ENCODE measurements around the gene FOSB.

FOSB gene

DNA sequence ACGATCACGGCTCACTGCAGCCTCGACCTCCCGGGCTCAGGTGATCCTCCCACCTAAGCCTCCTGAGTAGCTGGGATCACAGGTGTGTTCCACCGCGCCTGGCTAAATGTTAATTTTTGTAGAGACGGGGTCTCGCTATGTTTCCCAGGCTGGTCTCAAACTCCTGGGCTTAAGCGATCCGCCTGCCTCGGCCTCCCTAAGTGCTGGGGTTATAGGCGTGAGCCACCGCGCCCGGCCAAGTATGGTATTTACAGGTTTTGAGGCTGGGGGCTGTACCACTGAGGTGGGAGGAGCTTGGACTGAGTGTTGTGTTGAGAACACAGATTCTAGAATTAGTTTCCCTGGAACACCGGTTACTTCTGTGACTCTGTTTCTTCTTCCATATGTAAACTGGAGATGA lies 30.0 kb downstream of the FOSB start:
- Histone ChIP-seq H3K4me2 (ENCODE audit: low read length) (no peak overlapping the region), H3K4me1 (peaks cover 13% of the 10 kb centered on the region), H3K27ac (no peak overlapping the region), H2AFZ (no peak overlapping the region), H3K27me3 (ENCODE audit: control insufficient read depth, insufficient read depth, low read length) (no peaks in the 10 kb centered on the region), H3K9me3 (ENCODE audit: control insufficient read depth, low read length) (no peaks in the 10 kb centered on the region), H3K36me3 (ENCODE audit: control insufficient read depth, insufficient read depth, low read length) (no peaks in the 10 kb centered on the region), H3K79me2 (no peaks in the 10 kb centered on the region), H3K9ac (no peak overlapping the region), H3K4me3 (ENCODE audit: low read depth, low read length) (no peak overlapping the region)
- TF ChIP-seq, protein P1, sequence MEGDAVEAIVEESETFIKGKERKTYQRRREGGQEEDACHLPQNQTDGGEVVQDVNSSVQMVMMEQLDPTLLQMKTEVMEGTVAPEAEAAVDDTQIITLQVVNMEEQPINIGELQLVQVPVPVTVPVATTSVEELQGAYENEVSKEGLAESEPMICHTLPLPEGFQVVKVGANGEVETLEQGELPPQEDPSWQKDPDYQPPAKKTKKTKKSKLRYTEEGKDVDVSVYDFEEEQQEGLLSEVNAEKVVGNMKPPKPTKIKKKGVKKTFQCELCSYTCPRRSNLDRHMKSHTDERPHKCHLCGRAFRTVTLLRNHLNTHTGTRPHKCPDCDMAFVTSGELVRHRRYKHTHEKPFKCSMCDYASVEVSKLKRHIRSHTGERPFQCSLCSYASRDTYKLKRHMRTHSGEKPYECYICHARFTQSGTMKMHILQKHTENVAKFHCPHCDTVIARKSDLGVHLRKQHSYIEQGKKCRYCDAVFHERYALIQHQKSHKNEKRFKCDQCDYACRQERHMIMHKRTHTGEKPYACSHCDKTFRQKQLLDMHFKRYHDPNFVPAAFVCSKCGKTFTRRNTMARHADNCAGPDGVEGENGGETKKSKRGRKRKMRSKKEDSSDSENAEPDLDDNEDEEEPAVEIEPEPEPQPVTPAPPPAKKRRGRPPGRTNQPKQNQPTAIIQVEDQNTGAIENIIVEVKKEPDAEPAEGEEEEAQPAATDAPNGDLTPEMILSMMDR (IDR thresholded peaks at IDR 0.05) = no peak

DNA sequence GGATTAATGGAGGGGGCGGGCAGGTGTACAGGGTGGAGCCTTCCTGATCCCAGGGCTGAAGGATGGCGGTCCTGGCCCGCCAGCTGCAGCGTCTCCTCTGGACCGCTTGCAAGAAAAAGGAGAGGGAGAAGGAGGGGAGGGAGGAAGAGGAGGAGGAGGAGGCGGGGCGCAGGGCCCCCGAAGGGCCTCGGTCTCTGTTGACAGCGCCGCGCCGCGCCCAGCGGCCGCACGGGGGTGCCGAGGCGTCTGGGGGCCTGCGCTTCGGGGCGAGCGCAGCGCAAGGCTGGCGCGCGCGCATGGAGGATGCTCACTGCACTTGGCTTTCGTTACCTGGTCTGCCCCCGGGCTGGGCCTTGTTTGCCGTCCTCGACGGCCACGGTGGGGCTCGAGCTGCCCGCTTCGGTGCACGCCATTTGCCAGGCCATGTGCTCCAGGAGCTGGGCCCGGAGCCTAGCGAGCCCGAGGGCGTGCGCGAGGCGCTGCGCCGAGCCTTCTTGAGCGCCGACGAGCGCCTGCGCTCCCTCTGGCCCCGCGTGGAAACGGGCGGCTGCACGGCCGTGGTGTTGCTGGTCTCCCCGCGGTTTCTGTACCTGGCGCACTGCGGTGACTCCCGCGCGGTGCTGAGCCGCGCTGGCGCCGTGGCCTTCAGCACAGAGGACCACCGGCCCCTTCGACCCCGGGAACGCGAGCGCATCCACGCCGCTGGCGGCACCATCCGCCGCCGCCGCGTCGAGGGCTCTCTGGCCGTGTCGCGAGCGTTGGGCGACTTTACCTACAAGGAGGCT lies 30.8 kb downstream of the FOSB start, which contains the start of gene PPM1N:
PPM1N (plus strand) TSS at position 33 of the 785 bp plus-strand sequence; CDS start at position 63, 30 bp downstream.
- H3K9me3 ChIP-seq (ENCODE audit: control insufficient read depth, low read length) = no peaks in the 10 kb centered on the region
- peak within 1 kb of the TSS; percentile 84 for H2AFZ ChIP-seq
- H3K9ac ChIP-seq = no peak within 1 kb of the TSS
- peak within 1 kb of the TSS; percentile 34 for H3K4me3 ChIP-seq (ENCODE audit: low read depth, low read length)
- peak within 1 kb of the TSS; percentile 65 for H3K4me2 ChIP-seq (ENCODE audit: low read length)
- TF ChIP-seq, protein P1 (IDR thresholded peaks at IDR 0.05) = no peak
- H3K36me3 ChIP-seq (ENCODE audit: control insufficient read depth, insufficient read depth, low read length) = no peaks in the 10 kb centered on the region
- H3K27ac ChIP-seq = no peak within 1 kb of the TSS
- H3K79me2 ChIP-seq = no peaks in the 10 kb centered on the region
- no peaks in the 10 kb centered on the region for H3K27me3 ChIP-seq (ENCODE audit: control insufficient read depth, insufficient read depth, low read length)
- H3K4me1 ChIP-seq = peaks cover 11% of the 10 kb centered on the region

DNA sequence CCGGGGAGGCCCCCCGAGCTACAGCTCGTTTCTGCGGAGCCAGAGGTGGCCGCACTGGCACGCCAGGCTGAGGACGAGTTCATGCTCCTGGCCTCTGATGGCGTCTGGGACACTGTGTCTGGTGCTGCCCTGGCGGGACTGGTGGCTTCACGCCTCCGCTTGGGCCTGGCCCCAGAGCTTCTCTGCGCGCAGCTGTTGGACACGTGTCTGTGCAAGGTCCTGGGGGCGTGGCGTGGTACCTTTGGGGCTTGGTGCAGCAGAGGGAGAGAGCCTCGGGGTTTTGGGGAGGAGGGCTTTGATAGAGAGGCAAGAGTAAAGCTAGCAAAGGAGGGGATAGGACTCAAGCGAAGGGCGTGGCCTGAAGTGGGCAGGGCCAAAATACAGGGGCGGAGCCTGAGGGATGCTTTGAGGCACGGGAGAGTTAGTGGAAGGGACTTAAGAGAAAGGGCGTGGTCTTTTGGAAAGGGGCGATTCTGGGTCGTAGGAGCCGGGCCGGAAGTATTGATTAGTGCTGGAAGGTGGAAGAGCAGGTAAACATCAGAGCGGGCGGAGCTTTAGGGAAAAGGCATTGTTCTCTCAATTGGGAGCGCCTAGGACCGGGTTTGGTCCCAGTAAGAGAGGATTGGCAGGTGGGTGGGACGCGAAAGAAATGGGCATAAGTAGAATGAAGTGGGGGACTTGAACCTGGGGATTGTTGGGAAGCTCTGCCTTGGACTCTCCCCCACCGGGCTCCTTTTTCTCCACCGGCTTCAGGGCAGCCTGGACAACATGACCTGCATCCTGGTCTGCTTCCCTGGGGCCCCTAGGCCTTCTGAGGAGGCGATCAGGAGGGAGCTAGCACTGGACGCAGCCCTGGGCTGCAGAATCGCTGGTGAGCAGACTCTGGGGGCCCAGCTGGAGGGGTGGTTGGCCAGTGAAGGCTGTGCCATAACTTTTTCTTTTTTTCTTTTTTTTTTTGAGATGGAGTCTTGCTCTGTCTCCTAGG lies 31.7 kb downstream of the FOSB start:
- TF ChIP-seq, protein P1 (IDR thresholded peaks at IDR 0.05) = no peak
- Histone ChIP-seq H3K36me3 (ENCODE audit: control insufficient read depth, insufficient read depth, low read length) (no peaks in the 10 kb centered on the region), H3K79me2 (no peaks in the 10 kb centered on the region), H3K4me2 (ENCODE audit: low read length) (peak overlapping the region; percentile 36), H3K27ac (no peak overlapping the region), H3K9ac (no peak overlapping the region), H3K4me3 (ENCODE audit: low read depth, low read length) (peak overlapping the region; percentile 17), H3K9me3 (ENCODE audit: control insufficient read depth, low read length) (no peaks in the 10 kb centered on the region), H3K27me3 (ENCODE audit: control insufficient read depth, insufficient read depth, low read length) (no peaks in the 10 kb centered on the region), H3K4me1 (peaks cover 11% of the 10 kb centered on the region), H2AFZ (peak overlapping the region; percentile 84)

DNA sequence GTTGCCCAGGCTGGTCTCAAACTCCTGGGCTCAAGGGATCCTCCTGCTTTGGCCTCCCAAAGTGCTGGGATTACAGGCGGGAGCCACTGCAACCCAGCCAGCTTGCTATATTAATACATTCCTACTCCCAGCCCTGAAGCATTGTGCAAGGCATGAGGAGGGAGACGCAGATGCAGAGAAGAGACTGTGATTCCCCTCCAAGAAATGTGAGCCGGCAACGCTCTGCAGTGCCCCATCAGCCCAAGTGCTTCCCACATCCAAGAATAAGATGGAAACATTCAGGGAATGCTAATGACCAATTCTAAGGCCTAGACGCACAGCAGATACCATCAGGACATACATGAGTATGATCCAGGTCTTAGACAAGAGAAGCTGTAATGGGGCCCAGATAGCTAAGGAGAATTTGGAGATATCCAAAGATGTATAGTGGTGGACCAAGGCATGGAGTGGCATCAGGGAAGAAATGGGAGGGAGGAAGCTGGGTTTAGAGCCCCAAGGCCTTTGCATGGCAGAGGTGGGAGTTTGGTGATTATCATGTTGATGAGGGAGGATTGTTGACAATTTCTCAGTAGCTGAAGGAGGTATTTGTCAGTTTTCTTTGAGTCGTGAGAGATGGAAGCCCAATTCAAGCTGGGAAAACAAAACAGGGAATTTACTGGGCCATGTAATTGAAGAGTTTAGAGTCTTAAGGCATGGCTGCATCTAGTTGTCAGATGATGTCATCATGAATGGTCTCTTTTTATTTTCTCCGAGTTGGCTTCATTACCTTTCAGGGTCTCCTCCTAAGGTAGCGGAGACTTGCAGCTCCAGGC lies 33.3 kb downstream of the FOSB start:
- H3K9ac ChIP-seq = no peak overlapping the region
- TF ChIP-seq, protein P1 (IDR thresholded peaks at IDR 0.05) = no peak
- H3K27ac ChIP-seq = no peak overlapping the region
- H3K9me3 ChIP-seq (ENCODE audit: control insufficient read depth, low read length) = no peaks in the 10 kb centered on the region
- H2AFZ ChIP-seq = no peak overlapping the region
- no peaks in the 10 kb centered on the region for H3K27me3 ChIP-seq (ENCODE audit: control insufficient read depth, insufficient read depth, low read length)
- H3K79me2 ChIP-seq = no peaks in the 10 kb centered on the region
- H3K4me3 ChIP-seq (ENCODE audit: low read depth, low read length) = no peak overlapping the region
- no peak overlapping the region for H3K4me2 ChIP-seq (ENCODE audit: low read length)
- no peaks in the 10 kb centered on the region for H3K36me3 ChIP-seq (ENCODE audit: control insufficient read depth, insufficient read depth, low read length)
- H3K4me1 ChIP-seq = peaks cover 4% of the 10 kb centered on the region
